Calu3 (cell line): ENCODE results near the gene NPY5R. TPM values are rescaled to one million over a fixed set of nuclear protein-coding genes. Genes with fewer than 3 reads are reported as not detected.

Experiments
- Bru-seq: library from RNA; stranded (reverse); fragments of 400-500 nt; gene quantifications from one replicate; lab custom pipeline; 2021; lab: Mats Ljungman, UMichigan
- BruChase-seq, 2 experiments: library from RNA; stranded (reverse); fragments of 400-500 nt; gene quantifications; one replicate each; lab custom pipeline; 2021; lab: Mats Ljungman, UMichigan
- BruUV-seq: library from RNA; stranded (reverse); fragments of 400-500 nt; replicated peaks from 2 replicates; lab custom pipeline; 2021; lab: Mats Ljungman, UMichigan
- CTCF ChIA-PET: fragments of 300-600 bp; sonication (Branson Sonifier 250); formaldehyde crosslinking; loops from one replicate; lab custom pipeline; 2022; ENCODE audit warnings: antibody characterized with exemption; lab: Charles Lee
- DNase-seq: peaks from one replicate; pipeline ENCODE4 v3.0.0; 2022
- H3K27ac Mint-ChIP-seq: one replicate; pipeline ENCODE4 v1.8.0; 2022; ENCODE audit warnings: mixed read lengths; ENCODE audit not compliant: unreplicated experiment
- H3K27me3 Mint-ChIP-seq: one replicate; pipeline ENCODE4 v1.8.0; 2022; ENCODE audit warnings: mixed read lengths; ENCODE audit not compliant: unreplicated experiment
- H3K36me3 Mint-ChIP-seq: one replicate; pipeline ENCODE4 v1.8.0; 2022; ENCODE audit warnings: mild to moderate bottlenecking, moderate library complexity, mixed read lengths; ENCODE audit not compliant: insufficient read depth, unreplicated experiment
- H3K4me1 Mint-ChIP-seq: one replicate; pipeline ENCODE4 v1.8.0; 2022; ENCODE audit warnings: mild to moderate bottlenecking, low read depth, mixed read lengths; ENCODE audit not compliant: unreplicated experiment
- H3K4me3 Mint-ChIP-seq: one replicate; pipeline ENCODE4 v1.8.0; 2022; ENCODE audit warnings: mild to moderate bottlenecking, low read depth, moderate library complexity, mixed read lengths; ENCODE audit not compliant: unreplicated experiment
- H3K9me3 Mint-ChIP-seq: one replicate; pipeline ENCODE4 v1.8.0; 2022; ENCODE audit warnings: low read depth, mixed read lengths; ENCODE audit not compliant: unreplicated experiment
- intact Hi-C: fragments of 100-400 bp; cut with micrococcal nuclease; formaldehyde crosslinking; loops from one replicate; pipeline ENCODE4 v1.10.0; 2022; ENCODE audit not compliant: unreplicated experiment
- long read RNA-seq: library from polyadenylated mRNA; stranded (forward); transcript quantifications from one replicate; pipeline ENCODE4 v2.0.0, GENCODE V29; 2022
- total RNA-seq: library from RNA; stranded (reverse); gene quantifications from 2 replicates; pipeline ENCODE4 v1.2.3, GENCODE V29; 2022
- TF ChIP-seq, protein P1 (sequence below): fragments of 200-600 bp; IDR thresholded peaks from one replicate; pipeline ENCODE4 v1.8.0; 2022; ENCODE audit warnings: antibody characterized with exemption; ENCODE audit not compliant: unreplicated experiment

Gene NPY5R
- total RNA-seq = 1.2 and 1.3 TPM in 2 replicates
- Bru-seq, nascent RNA = percentile 21 among the genes with signal in this experiment
- BruChase-seq, experiment 1, labeled RNA remaining after a 6-hour chase = percentile 29 among the genes with signal in this experiment
- BruChase-seq, experiment 2, labeled RNA remaining after a 2-hour chase = percentile 33 among the genes with signal in this experiment
- long read RNA-seq, partial matches to known transcripts = 0 of 1 reads
- long read RNA-seq, other reads (novel, unspliced or antisense) = 1 of 1 reads

DNA sequence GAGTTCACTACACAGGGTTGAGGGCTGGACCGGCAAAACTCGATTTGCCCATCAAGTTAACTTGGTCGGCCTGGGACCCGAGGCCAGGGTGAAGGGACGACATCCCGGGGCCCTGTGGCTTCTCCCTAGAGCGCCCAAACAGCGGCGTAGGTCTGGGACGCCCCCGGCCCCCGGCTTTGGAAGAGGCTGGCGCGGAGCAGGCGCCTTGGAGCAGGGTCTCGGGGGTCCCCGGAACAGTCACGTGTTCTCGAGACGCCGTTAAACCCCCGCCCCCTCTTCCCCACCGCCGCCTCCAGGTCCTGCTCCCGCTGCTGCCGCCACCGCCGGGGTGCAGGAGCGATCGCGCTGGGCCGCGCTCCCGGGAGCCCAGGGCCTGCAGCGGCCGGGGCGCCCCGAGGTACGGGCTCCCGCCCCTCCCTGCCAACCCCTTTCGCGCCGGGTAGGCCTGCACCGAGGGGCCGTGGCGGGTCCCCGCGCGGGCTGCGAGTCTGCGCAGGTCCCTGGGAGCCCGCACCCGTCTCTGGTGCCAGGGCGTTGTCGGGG lies at the start of gene NPY5R:
Gene NPY5R, plus strand, starts transcription at position 289 of the 543 bp plus-strand sequence. CDS start 6,382 bp downstream, outside the sequence.
- Mint-ChIP-seq H3K27me3 (no peaks in the 10 kb centered on the region), H3K36me3 (peaks cover 21% of the 10 kb centered on the region), H3K27ac (no peak within 1 kb of the TSS), H3K4me1 (peaks cover 8% of the 10 kb centered on the region), H3K4me3 (peak within 1 kb of the TSS; percentile 74), H3K9me3 (no peaks in the 10 kb centered on the region)
- no TSS peak for BruUV-seq
- peak; percentile 14 for DNase-seq
- CTCF ChIA-PET = no interaction called here
- intact Hi-C loops = loop anchor here (10.0 kb wide), 1 partner anchor 61 kb away; no protein-coding TSS in a partner anchor
- TF ChIP-seq, protein P1, sequence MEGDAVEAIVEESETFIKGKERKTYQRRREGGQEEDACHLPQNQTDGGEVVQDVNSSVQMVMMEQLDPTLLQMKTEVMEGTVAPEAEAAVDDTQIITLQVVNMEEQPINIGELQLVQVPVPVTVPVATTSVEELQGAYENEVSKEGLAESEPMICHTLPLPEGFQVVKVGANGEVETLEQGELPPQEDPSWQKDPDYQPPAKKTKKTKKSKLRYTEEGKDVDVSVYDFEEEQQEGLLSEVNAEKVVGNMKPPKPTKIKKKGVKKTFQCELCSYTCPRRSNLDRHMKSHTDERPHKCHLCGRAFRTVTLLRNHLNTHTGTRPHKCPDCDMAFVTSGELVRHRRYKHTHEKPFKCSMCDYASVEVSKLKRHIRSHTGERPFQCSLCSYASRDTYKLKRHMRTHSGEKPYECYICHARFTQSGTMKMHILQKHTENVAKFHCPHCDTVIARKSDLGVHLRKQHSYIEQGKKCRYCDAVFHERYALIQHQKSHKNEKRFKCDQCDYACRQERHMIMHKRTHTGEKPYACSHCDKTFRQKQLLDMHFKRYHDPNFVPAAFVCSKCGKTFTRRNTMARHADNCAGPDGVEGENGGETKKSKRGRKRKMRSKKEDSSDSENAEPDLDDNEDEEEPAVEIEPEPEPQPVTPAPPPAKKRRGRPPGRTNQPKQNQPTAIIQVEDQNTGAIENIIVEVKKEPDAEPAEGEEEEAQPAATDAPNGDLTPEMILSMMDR = no peak

DNA sequence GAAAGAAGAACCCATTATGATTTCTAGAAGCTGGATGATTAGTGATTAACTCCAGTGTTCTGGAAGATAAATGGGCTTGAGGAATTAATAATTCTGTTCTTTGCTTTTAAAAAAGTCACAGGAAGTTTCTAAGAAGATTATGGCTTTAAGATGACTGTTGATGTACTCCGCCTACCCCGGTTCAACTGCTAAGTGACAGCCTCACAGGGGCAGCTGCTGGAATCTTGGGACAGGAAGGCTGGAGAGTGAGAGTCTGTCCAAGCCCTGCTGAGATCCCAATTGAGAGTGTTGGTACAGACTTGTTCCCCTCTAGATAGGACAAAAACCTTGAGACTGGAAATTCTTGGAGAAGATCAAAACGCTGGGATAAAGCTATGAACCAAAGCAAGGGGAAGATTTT lies 48.6 kb upstream of the NPY5R start:
- intact Hi-C loops = no loop called here
- Mint-ChIP-seq H3K27me3 (no peaks in the 10 kb centered on the region), H3K36me3 (no peaks in the 10 kb centered on the region), H3K4me3 (no peak overlapping the region), H3K4me1 (no peaks in the 10 kb centered on the region), H3K9me3 (no peaks in the 10 kb centered on the region), H3K27ac (no peak overlapping the region)
- CTCF ChIA-PET = no interaction called here
- no peak for DNase-seq
- TF ChIP-seq, protein P1 = no peak
- BruUV-seq = no TSS peak

DNA sequence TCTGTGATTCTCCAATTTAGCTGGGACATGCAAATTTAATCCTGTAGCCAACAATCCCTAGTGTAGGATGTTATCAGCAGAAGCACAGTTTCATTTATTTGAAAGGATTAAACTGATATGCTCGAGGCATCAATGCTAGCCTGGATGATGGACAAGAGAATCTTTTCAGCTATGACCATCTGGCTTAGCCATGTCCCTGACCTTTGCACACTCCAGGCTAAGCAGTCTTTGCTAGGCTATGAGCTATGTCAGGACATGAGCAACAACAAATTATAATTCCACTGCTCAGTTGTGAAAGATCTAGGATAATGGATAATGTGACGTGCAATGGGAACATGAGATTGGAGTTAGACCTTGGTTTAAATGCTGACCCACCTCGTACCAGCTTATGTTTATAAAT lies 43.2 kb upstream of the NPY5R start:
- TF ChIP-seq, protein P1 = no peak
- Mint-ChIP-seq H3K9me3 (no peaks in the 10 kb centered on the region), H3K4me3 (no peak overlapping the region), H3K27me3 (no peaks in the 10 kb centered on the region), H3K27ac (no peak overlapping the region), H3K4me1 (no peaks in the 10 kb centered on the region), H3K36me3 (no peaks in the 10 kb centered on the region)
- BruUV-seq = no TSS peak
- DNase-seq = no peak
- intact Hi-C loops = no loop called here
- CTCF ChIA-PET = no interaction called here

DNA sequence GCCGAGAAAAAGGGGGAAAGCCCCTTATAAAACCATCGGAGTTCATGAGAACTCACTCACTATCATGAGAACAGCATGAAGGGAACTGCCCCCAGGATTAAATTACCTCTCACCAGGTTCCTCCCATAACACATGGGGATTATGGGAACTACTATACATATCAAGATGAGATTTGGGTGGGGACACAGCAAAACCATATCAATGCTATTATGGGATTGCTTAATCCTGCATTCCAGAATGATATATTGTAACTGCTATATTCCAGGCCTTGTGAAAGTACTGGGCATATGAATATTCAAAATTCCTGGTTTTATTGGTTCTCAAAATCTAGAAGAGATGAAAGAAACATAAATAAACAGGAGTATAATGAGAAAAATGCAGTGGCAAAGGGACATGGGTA lies 40.6 kb upstream of the NPY5R start:
- no TSS peak for BruUV-seq
- CTCF ChIA-PET = no interaction called here
- intact Hi-C loops = no loop called here

More for the DNA sequence above, 40.6 kb upstream of the NPY5R start:
- Mint-ChIP-seq H3K27ac (no peak overlapping the region), H3K36me3 (no peaks in the 10 kb centered on the region), H3K4me3 (no peak overlapping the region), H3K4me1 (no peaks in the 10 kb centered on the region), H3K9me3 (no peaks in the 10 kb centered on the region), H3K27me3 (no peaks in the 10 kb centered on the region)
- TF ChIP-seq, protein P1 = no peak
- no peak for DNase-seq
